ENCODE measurements around the gene ANKRD34A. TPM values are rescaled to one million over a fixed set of nuclear protein-coding genes. Genes with fewer than 3 reads are reported as not detected.

The ANKRD34A gene
- total and polyA plus RNA-seq, 4 experiments from 2014 or later: 0.60 to 2.1 (median 1.8) TPM; not detected in 1

- no peaks in the 10 kb centered on the region for H3K36me3 ChIP-seq (ENCODE audit: insufficient read depth, low read length)
- Mint-ChIP-seq H3K9me3 (no peaks in the 10 kb centered on the region), H3K27me3 (no peaks in the 10 kb centered on the region), H3K4me3 (peak overlapping the region; percentile 59 to 97 (median 84)), H3K36me3 (peaks cover 0 to 22% of the 10 kb centered on the region in 2 donors), H3K27ac (peak overlapping the region; percentile 71 to 95 (median 89)), H3K4me1 (peaks cover 54 to 91% (median 63%) of the 10 kb centered on the region in 4 donors)
- peak overlapping the region in 1 of 2 donors; percentile 85 for H3K4me3 ChIP-seq (ENCODE audit: low read length in 2 of 2)
- intact Hi-C loops (cut with micrococcal nuclease): loop anchor here (2.0 to 5.0 kb wide), 3 partner anchors 17 to 43 kb away; partner anchors contain the start of genes PEX11B and TXNIP
- ChIA-PET CTCF (ENCODE audit: partially characterized antibody) (interaction anchor here (0.9 to 3.5 kb wide), 2 partner anchors 19 to 104 kb away, joined by 3 to 30 read pairs; no protein-coding TSS in a partner anchor), POLR2A (ENCODE audit: partially characterized antibody) (interaction anchor here (1.2 to 17.4 kb wide), 4 partner anchors 19 to 102 kb away, joined by 4 to 444 read pairs (median 286); partner anchors contain the start of genes RBM8A and TXNIP)
- no peaks in the 10 kb centered on the region for H3K9me3 ChIP-seq (ENCODE audit: control insufficient read depth in 1 of 2, low read length in 2 of 2)
- H3K4me1 ChIP-seq (ENCODE audit: insufficient read depth, low read length): peaks cover 67% of the 10 kb centered on the region
- H3K27ac ChIP-seq (ENCODE audit: low read depth, low read length): peak overlapping the region; percentile 71
- no peaks in the 10 kb centered on the region for H3K27me3 ChIP-seq (ENCODE audit: insufficient read depth, low read length)
- no peak for DNase-seq
These were observed 4.4 kb downstream of the ANKRD34A start for GRCh38 chr1:145959957-145960467.

- no peak for DNase-seq
- H3K36me3 ChIP-seq (ENCODE audit: insufficient read depth, low read length): no peaks in the 10 kb centered on the region
- H3K27ac Mint-ChIP-seq: peak overlapping the region; percentile 71 to 95 (median 89)
- peaks cover 70% of the 10 kb centered on the region for H3K4me1 ChIP-seq (ENCODE audit: insufficient read depth, low read length)
- H3K9me3 Mint-ChIP-seq: no peaks in the 10 kb centered on the region
- H3K27ac ChIP-seq (ENCODE audit: low read depth, low read length): no peak overlapping the region
- H3K4me3 ChIP-seq (ENCODE audit: low read length in 2 of 2): no peak overlapping the region
- CTCF ChIA-PET (ENCODE audit: partially characterized antibody): interaction anchor here (0.9 to 3.5 kb wide), 6 partner anchors 14 to 103 kb away, joined by 3 to 30 read pairs (median 6); partner anchors contain the start of gene RBM8A
- intact Hi-C loops (cut with micrococcal nuclease): loop anchor here (2.0 to 5.0 kb wide), 2 partner anchors 17 to 42 kb away; partner anchors contain the start of gene PEX11B
- peak overlapping the region; percentile 59 to 97 (median 84) for H3K4me3 Mint-ChIP-seq
- H3K36me3 Mint-ChIP-seq: peaks cover 0 to 19% of the 10 kb centered on the region in 2 donors
- POLR2A ChIA-PET (ENCODE audit: partially characterized antibody): interaction anchor here (0.8 to 17.4 kb wide), 8 partner anchors 19 to 101 kb away, joined by 3 to 444 read pairs (median 30); partner anchors contain the start of genes PEX11B, RBM8A and TXNIP
- H3K27me3 Mint-ChIP-seq: no peaks in the 10 kb centered on the region
- H3K27me3 ChIP-seq (ENCODE audit: insufficient read depth, low read length): no peaks in the 10 kb centered on the region
- H3K4me1 Mint-ChIP-seq: peaks cover 59 to 91% (median 67%) of the 10 kb centered on the region in 4 donors
- H3K9me3 ChIP-seq (ENCODE audit: control insufficient read depth in 1 of 2, low read length in 2 of 2): no peaks in the 10 kb centered on the region
These were observed 5.0 kb downstream of the ANKRD34A start for GRCh38 chr1:145959333-145959732.

- intact Hi-C loops (cut with micrococcal nuclease): loop anchor here (2.0 to 5.0 kb wide), 2 partner anchors 18 to 41 kb away; partner anchors contain the start of gene PEX11B
- Mint-ChIP-seq H3K4me3 (peak overlapping the region in 6 of 8 donors; percentile 6 to 99 (median 82)), H3K9me3 (no peaks in the 10 kb centered on the region), H3K4me1 (peaks cover 59 to 91% (median 68%) of the 10 kb centered on the region in 4 donors), H3K36me3 (peaks cover 0 to 17% of the 10 kb centered on the region in 2 donors), H3K27ac (peak overlapping the region; percentile 74 to 97 (median 92)), H3K27me3 (no peaks in the 10 kb centered on the region)
- Histone ChIP-seq H3K27ac (ENCODE audit: low read depth, low read length) (peak overlapping the region; percentile 81), H3K4me3 (ENCODE audit: low read length in 2 of 2) (no peak overlapping the region), H3K9me3 (ENCODE audit: control insufficient read depth in 1 of 2, low read length in 2 of 2) (no peaks in the 10 kb centered on the region), H3K36me3 (ENCODE audit: insufficient read depth, low read length) (no peaks in the 10 kb centered on the region), H3K4me1 (ENCODE audit: insufficient read depth, low read length) (peaks cover 70% of the 10 kb centered on the region), H3K27me3 (ENCODE audit: insufficient read depth, low read length) (no peaks in the 10 kb centered on the region)
- CTCF ChIA-PET (ENCODE audit: partially characterized antibody): interaction anchor here (0.6 to 3.5 kb wide), 11 partner anchors 14 to 76 kb away, joined by 3 to 30 read pairs (median 5); partner anchors contain the start of genes ITGA10 and RBM8A
- DNase-seq: no peak
- POLR2A ChIA-PET (ENCODE audit: partially characterized antibody): interaction anchor here (0.8 to 17.4 kb wide), 15 partner anchors 8 to 113 kb away, joined by 3 to 444 read pairs (median 7); partner anchors contain the start of genes NUDT17, PEX11B, RBM8A and TXNIP
These were observed 5.6 kb downstream of the ANKRD34A start for GRCh38 chr1:145958734-145959133.

- peaks cover 65% of the 10 kb centered on the region for H3K4me1 ChIP-seq (ENCODE audit: insufficient read depth, low read length)
These were observed 6.7 kb downstream of the ANKRD34A start, which contains the start of gene LIX1L for GRCh38 chr1:145957443-145958319. TSS of gene LIX1L (minus strand) at chr1:145958017. CDS start at chr1:145957927, 90 bp downstream.

GRCh38 chr1:145956781-145957442, 7.5 kb downstream of the ANKRD34A start:
- peak overlapping the region; percentile 81 for H3K27ac ChIP-seq (ENCODE audit: low read depth, low read length)
- peaks cover 67% of the 10 kb centered on the region for H3K4me1 ChIP-seq (ENCODE audit: insufficient read depth, low read length)
- H3K27me3 Mint-ChIP-seq: no peaks in the 10 kb centered on the region
- H3K27ac Mint-ChIP-seq: peak overlapping the region; percentile 89 to 99 (median 97)
- H3K4me1 Mint-ChIP-seq: peaks cover 56 to 87% (median 67%) of the 10 kb centered on the region in 4 donors
- intact Hi-C loops (cut with micrococcal nuclease): loop anchor here (1.0 to 5.0 kb wide), 2 partner anchors 30 to 40 kb away; partner anchors contain the start of genes PEX11B and RBM8A
- H3K9me3 ChIP-seq (ENCODE audit: control insufficient read depth in 1 of 2, low read length in 2 of 2): no peaks in the 10 kb centered on the region
- ChIA-PET POLR2A (ENCODE audit: partially characterized antibody) (interaction anchor here (0.9 to 17.4 kb wide), 13 partner anchors 13 to 133 kb away, joined by 3 to 444 read pairs (median 7); partner anchors contain the start of genes PEX11B, PIAS3, POLR3C and RBM8A), CTCF (ENCODE audit: partially characterized antibody) (interaction anchor here (0.7 to 3.5 kb wide), 6 partner anchors 22 to 111 kb away, joined by 3 to 30 read pairs (median 11); partner anchors contain the start of genes NUDT17 and RBM8A)
- no peaks in the 10 kb centered on the region for H3K36me3 ChIP-seq (ENCODE audit: insufficient read depth, low read length)
- no peaks in the 10 kb centered on the region for H3K9me3 Mint-ChIP-seq
- DNase-seq: peak in 2 of 5 donors; percentile 31 to 50
- peak overlapping the region; percentile 31 to 63 for H3K4me3 ChIP-seq (ENCODE audit: low read length in 2 of 2)
- H3K4me3 Mint-ChIP-seq: peak overlapping the region; percentile 89 to 99 (median 96)
- peaks cover 4 to 17% of the 10 kb centered on the region in 2 donors for H3K36me3 Mint-ChIP-seq
- no peaks in the 10 kb centered on the region for H3K27me3 ChIP-seq (ENCODE audit: insufficient read depth, low read length)

More at GRCh38 chr1:145957443-145958319, 6.7 kb downstream of the ANKRD34A start, which contains the start of gene LIX1L:
- H3K36me3 ChIP-seq (ENCODE audit: insufficient read depth, low read length): no peaks in the 10 kb centered on the region
- Mint-ChIP-seq H3K4me1 (peaks cover 55 to 88% (median 65%) of the 10 kb centered on the region in 4 donors), H3K4me3 (peak within 1 kb of the TSS; percentile 89 to 99 (median 96)), H3K9me3 (no peaks in the 10 kb centered on the region), H3K36me3 (peaks cover 0 to 16% of the 10 kb centered on the region in 2 donors), H3K27me3 (no peaks in the 10 kb centered on the region), H3K27ac (peak within 1 kb of the TSS; percentile 89 to 99 (median 97))
- CTCF ChIA-PET (ENCODE audit: partially characterized antibody): interaction anchor here (0.7 to 3.5 kb wide), 18 partner anchors 15 to 112 kb away, joined by 3 to 30 read pairs (median 4); partner anchors contain the start of genes ITGA10, NUDT17, PIAS3 and RBM8A
- no peaks in the 10 kb centered on the region for H3K9me3 ChIP-seq (ENCODE audit: control insufficient read depth in 1 of 2, low read length in 2 of 2)
- intact Hi-C loops (cut with micrococcal nuclease): loop anchor here (1.0 to 5.0 kb wide), 3 partner anchors 19 to 40 kb away; partner anchors contain the start of genes PEX11B and RBM8A
- peak within 1 kb of the TSS; percentile 31 to 63 for H3K4me3 ChIP-seq (ENCODE audit: low read length in 2 of 2)
- POLR2A ChIA-PET (ENCODE audit: partially characterized antibody): interaction anchor here (0.7 to 17.4 kb wide), 25 partner anchors 9 to 134 kb away, joined by 3 to 444 read pairs (median 6); partner anchors contain the start of genes ANKRD35, HJV, NUDT17 and PEX11B
- no peaks in the 10 kb centered on the region for H3K27me3 ChIP-seq (ENCODE audit: insufficient read depth, low read length)
- H3K27ac ChIP-seq (ENCODE audit: low read depth, low read length): peak within 1 kb of the TSS; percentile 81
- peak; percentile 92 to 98 (median 94) for DNase-seq
